Liver (tissue), 9 donors: ENCODE measurements around the gene DNAAF5. TPM values are rescaled to one million over a fixed set of nuclear protein-coding genes. Genes with fewer than 3 reads are reported as not detected.
"Not testable (repeated sequence)": the region's sequence is repeated elsewhere in the genome, so short reads cannot be mapped to it uniquely, and the experiment has no call there.

ENCODE experiments used
- DNase-seq: peaks from one replicate; pipeline ENCODE4 v3.0.0-alpha.2; 2017; ENCODE audit warnings: low spot score
- H3K27ac ChIP-seq, 2 donors: one replicate each; pipeline ENCODE4 v1.7.0; 2013; ENCODE audit warnings: inconsistent platforms in 2 of 2, low read length in 2 of 2, control low read depth in 1 of 2, low read depth in 1 of 2, mild to moderate bottlenecking in 1 of 2
- H3K27me3 ChIP-seq, 4 donors: one replicate each; pipeline versions ENCODE4 v1.6.1 to v1.7.0; 2013; ENCODE audit warnings: low read length in 3 of 4, inconsistent platforms in 1 of 4, mild to moderate bottlenecking in 1 of 4, moderate library complexity in 1 of 4; ENCODE audit not compliant: control insufficient read depth in 4 of 4, insufficient read depth in 4 of 4
- H3K36me3 ChIP-seq, 4 donors: one replicate each; pipeline versions ENCODE4 v1.6.1 to v1.7.0; 2013; ENCODE audit warnings: low read length in 3 of 4, mild to moderate bottlenecking in 3 of 4, low read depth in 1 of 4, moderate library complexity in 1 of 4; ENCODE audit not compliant: control insufficient read depth in 4 of 4, insufficient read depth in 3 of 4
- H3K4me1 ChIP-seq, 4 donors: one replicate each; pipeline versions ENCODE4 v1.6.1 to v1.7.0; 2013; ENCODE audit warnings: low read length in 3 of 4, mild to moderate bottlenecking in 3 of 4, moderate library complexity in 1 of 4; ENCODE audit not compliant: control insufficient read depth in 4 of 4, insufficient read depth in 4 of 4
- H3K4me3 ChIP-seq, 3 donors: one replicate each; pipeline versions ENCODE4 v1.6.1 to v1.7.0; 2013; ENCODE audit warnings: low read length in 3 of 3, control low read depth in 1 of 3, low read depth in 1 of 3, mild to moderate bottlenecking in 1 of 3
- H3K9ac ChIP-seq, 2 donors: one replicate each; pipeline ENCODE4 v1.7.0; 2013; ENCODE audit warnings: low read length in 2 of 2, mild to moderate bottlenecking in 2 of 2, moderate library complexity in 2 of 2, control low read depth in 1 of 2, low read depth in 1 of 2
- H3K9me3 ChIP-seq, 4 donors: one replicate each; pipeline versions ENCODE4 v1.6.1 to v1.7.0; 2013; ENCODE audit warnings: low read length in 3 of 4; ENCODE audit not compliant: control insufficient read depth in 4 of 4
- ATF3 ChIP-seq: IDR thresholded peaks from 2 replicates; pipeline ENCODE4 v1.6.1; 2016; ENCODE audit warnings: antibody characterized with exemption
- CTCF ChIP-seq: fragments of 150-350 bp; IDR thresholded peaks from 2 replicates; pipeline ENCODE4 v1.5.1; 2017; ENCODE audit warnings: improper control_type of control experiment, low read depth, low read length; ENCODE audit not compliant: missing input control
- EGR1 ChIP-seq, 2 donors: IDR thresholded peaks; 2 replicates each; pipeline ENCODE4 v1.6.1; 2016 to 2018; ENCODE audit warnings: antibody characterized with exemption in 2 of 2, low read depth in 2 of 2
- FOXA1 ChIP-seq: IDR thresholded peaks from 2 replicates; pipeline ENCODE4 v1.6.1; 2016; ENCODE audit warnings: antibody characterized with exemption
- FOXA2 ChIP-seq: IDR thresholded peaks from 2 replicates; pipeline ENCODE4 v1.6.1; 2016; ENCODE audit warnings: antibody characterized with exemption
- GABPA ChIP-seq, 2 donors: IDR thresholded peaks in 1 of 2; conservative IDR thresholded peaks in 1 of 2; 2 replicates each; pipeline ENCODE4 v1.6.1; 2016; ENCODE audit warnings: antibody characterized with exemption in 2 of 2, mild to moderate bottlenecking in 1 of 2, moderate library complexity in 1 of 2
- HNF4A ChIP-seq, 2 donors: conservative IDR thresholded peaks; 2 replicates each; pipeline ENCODE4 v1.6.1; 2016; ENCODE audit warnings: antibody characterized with exemption in 2 of 2, mild to moderate bottlenecking in 2 of 2
- HNF4G ChIP-seq: IDR thresholded peaks from 2 replicates; pipeline ENCODE4 v1.6.1; 2016; ENCODE audit warnings: antibody characterized with exemption
- JUND ChIP-seq, 2 donors: IDR thresholded peaks; 2 replicates each; pipeline ENCODE4 v1.6.1; 2016; ENCODE audit warnings: antibody characterized with exemption in 2 of 2
- MAX ChIP-seq: IDR thresholded peaks from 2 replicates; pipeline ENCODE4 v1.6.1; 2016; ENCODE audit warnings: antibody characterized with exemption
- NR2F2 ChIP-seq: IDR thresholded peaks from 2 replicates; pipeline ENCODE4 v1.6.1; 2016; ENCODE audit warnings: antibody characterized with exemption
- REST ChIP-seq: IDR thresholded peaks from 2 replicates; pipeline ENCODE4 v1.6.1; 2016; ENCODE audit warnings: antibody characterized with exemption, mild to moderate bottlenecking
- RXRA ChIP-seq, 2 donors: IDR thresholded peaks; 2 replicates each; pipeline ENCODE4 v1.6.1; 2017 to 2018; ENCODE audit warnings: antibody characterized with exemption in 2 of 2, mild to moderate bottlenecking in 1 of 2
- SP1 ChIP-seq: IDR thresholded peaks from 2 replicates; pipeline ENCODE4 v1.6.1; 2018; ENCODE audit warnings: antibody characterized with exemption, mild to moderate bottlenecking
- TAF1 ChIP-seq: conservative IDR thresholded peaks from 2 replicates; pipeline ENCODE4 v1.6.1; 2016; ENCODE audit warnings: antibody characterized with exemption, mild to moderate bottlenecking
- ZBTB33 ChIP-seq: IDR thresholded peaks from 2 replicates; pipeline ENCODE4 v1.6.1; 2016; ENCODE audit warnings: antibody characterized with exemption
- WGBS: extraction: QIAGEN DNeasy Blood & Tissue Kit; methylation state at CpG from one replicate; pipeline ENCODE4 v1.1.7; 2013; 5-methylcytosine and 5-hydroxymethylcytosine counted together
- polyA plus RNA-seq, 2 donors: library from polyadenylated mRNA; stranded (reverse) in 1 of 2; unstranded in 1 of 2; fragments of 200-250 nt in 1 of 2; fragments of >200 nt in 1 of 2; fragmentation: Nextera tagmentation in 1 of 2; extraction: Ambion mirVana in 1 of 2; gene quantifications; one replicate each; pipeline versions ENCODE4 v1.2.1 to v1.2.3, GENCODE V29; 2013 to 2015
- total RNA-seq, 2 donors: library from RNA; depleted of rRNA; stranded (reverse); fragments of >200 nt; gene quantifications; one replicate each; pipeline ENCODE4 v1.2.3, GENCODE V29; 2014
- donor health status: healthy.
- donor health status: healthy.
- donor health status: healthy.
- donor health status: healthy.
- donor health status: healthy.

Gene DNAAF5
- total and polyA plus RNA-seq, 4 donors, result 3.1 to 11.1 (median 9.5) TPM

GRCh38 chr7:802500-803242 is 76.2 kb downstream of the DNAAF5 start (continued):
- no peak for TF ChIP-seq HNF4A (conservative IDR thresholded peaks at IDR 0.05)
- no peak for TF ChIP-seq EGR1 (IDR thresholded peaks at IDR 0.05; ENCODE audit: low read depth in 2 of 2)
- no peak for TF ChIP-seq TAF1
- TF ChIP-seq SP1, result no peak
- no peak for TF ChIP-seq FOXA2
- no peak for TF ChIP-seq JUND (IDR thresholded peaks at IDR 0.05)

- no peaks in the 10 kb centered on the region for H3K27me3 ChIP-seq
- TF ChIP-seq ATF3, result no peak
- no peak for TF ChIP-seq HNF4A (conservative IDR thresholded peaks at IDR 0.05)
- TF ChIP-seq EGR1 (IDR thresholded peaks at IDR 0.05; ENCODE audit: low read depth in 2 of 2), result no peak
- TF ChIP-seq GABPA (IDR thresholded peaks at IDR 0.05 in 1 of 2, conservative IDR thresholded peaks at IDR 0.05 in 1 of 2), result no peak
- TF ChIP-seq TAF1, result no peak
- TF ChIP-seq MAX, result no peak
- no peak for TF ChIP-seq REST
- no peak for TF ChIP-seq RXRA (IDR thresholded peaks at IDR 0.05)
- TF ChIP-seq FOXA2, result no peak
- TF ChIP-seq JUND (IDR thresholded peaks at IDR 0.05), result no peak
- TF ChIP-seq SP1, result no peak
- TF ChIP-seq NR2F2, result no peak
- TF ChIP-seq CTCF, result no peak
- TF ChIP-seq FOXA1, result no peak
- no peak for TF ChIP-seq ZBTB33
- TF ChIP-seq HNF4G, result no peak
- no peak overlapping the region for H3K4me3 ChIP-seq
- H3K27ac ChIP-seq, result no peak overlapping the region
- no peaks in the 10 kb centered on the region for H3K36me3 ChIP-seq
- H3K9me3 ChIP-seq, result no peaks in the 10 kb centered on the region
- 69% methylated on average over 10 of the region's 10 CpGs for WGBS
- no peaks in the 10 kb centered on the region for H3K4me1 ChIP-seq
- H3K9ac ChIP-seq, result no peak overlapping the region
- no peak for DNase-seq
Observed at GRCh38 chr7:803243-803635, 76.7 kb downstream of the DNAAF5 start.

- not testable (repeated sequence) for H3K36me3 ChIP-seq, H3K9ac ChIP-seq, H3K27me3 ChIP-seq, H3K4me1 ChIP-seq, H3K9me3 ChIP-seq, DNase-seq, H3K27ac ChIP-seq, H3K4me3 ChIP-seq
- WGBS, result 96% methylated on average over 4 of the region's 4 CpGs
Observed at GRCh38 chr7:803796-804195, 77.3 kb downstream of the DNAAF5 start.
